Measurements from ENCODE around the gene NRG2. TPM values are rescaled to one million over a fixed set of nuclear protein-coding genes. Genes with fewer than 3 reads are reported as not detected.

Gene NRG2
- total RNA-seq, 1 experiment from 2014 or later, result 0.91 TPM

DNA sequence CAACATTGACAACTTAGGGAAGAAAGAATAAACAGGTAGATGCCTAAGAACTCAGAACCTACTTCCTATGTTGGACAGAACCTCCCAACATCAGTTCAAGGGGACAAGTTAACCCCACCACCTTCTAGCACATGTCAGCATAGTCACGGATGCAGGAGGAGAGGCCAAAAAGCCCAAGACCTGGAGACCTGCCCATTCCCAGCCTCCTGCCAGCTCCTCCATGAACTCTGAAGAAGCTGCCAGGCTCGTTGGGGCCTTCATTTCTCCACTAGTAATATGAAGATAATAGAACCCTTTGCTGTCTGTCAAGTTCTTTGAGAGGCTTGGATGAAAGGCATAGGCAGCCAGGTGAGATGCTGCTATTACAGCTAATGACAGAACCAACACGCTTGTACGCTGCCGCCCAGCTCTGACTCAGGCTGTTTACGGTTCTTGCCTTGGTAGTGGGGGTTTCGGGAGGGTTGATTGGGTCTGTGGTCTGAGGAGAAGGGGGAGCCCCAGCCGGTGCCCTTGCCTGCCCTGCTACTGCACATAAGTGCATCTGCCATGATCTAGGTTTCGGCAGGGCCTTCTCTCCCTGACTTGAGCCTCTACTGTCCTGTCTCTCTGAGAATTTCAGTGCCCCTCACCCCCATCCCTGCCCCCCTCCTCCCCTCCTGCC, 82.2 kb downstream of the NRG2 start:
- intact Hi-C loops (cut with micrococcal nuclease), result no loop called here
- no peaks in the 10 kb centered on the region for H3K79me2 ChIP-seq (ENCODE audit: insufficient read depth, low read length)
- ChIA-PET CTCF (no interaction called here), POLR2A (no interaction called here), RAD21 (ENCODE audit: low non-redundant PET in 1 of 2, low total read pairs in 2 of 2, uncharacterized antibody in 2 of 2, unreplicated experiment in 2 of 2) (no interaction called here)
- H2AFZ ChIP-seq (ENCODE audit: low read depth, low read length, poor library complexity, severe bottlenecking), result no peak overlapping the region
- no peaks in the 10 kb centered on the region; the same call in 1 of the 2 replicates for H3K9me2 ChIP-seq (ENCODE audit: insufficient read depth)
- no peak overlapping the region for H3K4me2 ChIP-seq (ENCODE audit: low read length)
- H3K27me3 ChIP-seq (ENCODE audit: insufficient read depth, low read length), result no peaks in the 10 kb centered on the region
- DNase-seq (ENCODE audit: low read depth, low spot score), result no peak
- no peaks in the 10 kb centered on the region for H3K36me3 ChIP-seq (ENCODE audit: control insufficient read depth in 1 of 2, insufficient read depth in 2 of 2, low read length in 2 of 2)
- ATAC-seq, result no peak
- no TSS peak for BruUV-seq (replicated peaks)
- H3K27ac ChIP-seq (ENCODE audit: low read depth, low read length), result no peak overlapping the region
- H3K4me3 ChIP-seq (replicated peaks in 1 of 2; ENCODE audit: low read depth in 1 of 2, low read length in 2 of 2), result no peak overlapping the region
- no peak overlapping the region for H3K9ac ChIP-seq (ENCODE audit: low read length)
- no peaks in the 10 kb centered on the region for H4K20me1 ChIP-seq (ENCODE audit: insufficient read depth)
- peaks cover 1 to 4% of the 10 kb centered on the region in 2 experiments; a peak in 3 of 4 replicates for H3K4me1 ChIP-seq (ENCODE audit: control insufficient read depth in 1 of 2, insufficient read depth in 2 of 2, low read length in 2 of 2)
- no peak for TF ChIP-seq SP1 (IDR thresholded peaks at IDR 0.05; ENCODE audit: low read depth)
- H3K9me3 ChIP-seq (ENCODE audit: control insufficient read depth in 1 of 2, insufficient read depth in 1 of 2, low read depth in 1 of 2, low read length in 2 of 2), result no peaks in the 10 kb centered on the region

DNA sequence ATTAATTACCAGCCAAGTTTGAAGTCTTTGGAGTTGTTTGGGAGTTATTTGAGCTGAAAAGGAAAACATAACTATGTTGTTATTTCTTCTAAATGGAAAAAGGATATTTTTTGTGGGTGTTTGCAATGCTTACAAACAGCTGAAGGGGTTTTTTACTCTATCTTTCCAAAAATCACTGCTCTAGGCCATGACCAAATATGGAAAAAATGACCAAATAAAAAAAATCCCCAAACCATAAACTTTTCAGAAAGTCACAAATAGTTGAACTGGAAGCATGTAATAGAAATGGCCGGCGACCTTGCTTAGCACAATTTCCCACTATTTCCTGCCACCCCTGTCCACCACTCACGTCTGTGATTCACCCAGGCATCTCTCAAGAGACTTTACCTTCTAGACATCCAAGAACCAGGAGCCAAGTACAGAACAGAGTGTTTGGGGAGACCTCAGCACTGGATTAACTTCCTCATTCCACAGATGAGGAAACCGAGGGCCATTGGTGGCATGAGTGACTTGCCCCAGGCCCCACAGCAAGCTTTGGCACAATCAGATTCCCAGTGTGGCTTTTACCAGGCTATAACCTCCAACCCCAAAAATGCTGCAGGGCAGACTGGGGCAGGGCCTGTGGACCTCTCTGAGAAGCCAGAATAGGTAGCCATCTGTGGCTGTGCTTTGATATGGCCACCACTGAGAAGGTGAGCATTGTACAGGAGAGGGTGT, 84.5 kb downstream of the NRG2 start:
- Histone ChIP-seq H3K79me2 (ENCODE audit: insufficient read depth, low read length) (no peaks in the 10 kb centered on the region), H3K4me2 (ENCODE audit: low read length) (no peak overlapping the region), H3K4me1 (ENCODE audit: control insufficient read depth in 1 of 2, insufficient read depth in 2 of 2, low read length in 2 of 2) (peaks cover 5 to 13% of the 10 kb centered on the region in 2 experiments; a peak in 3 of 4 replicates), H3K4me3 (replicated peaks in 1 of 2; ENCODE audit: low read depth in 1 of 2, low read length in 2 of 2) (no peak overlapping the region), H3K36me3 (ENCODE audit: control insufficient read depth in 1 of 2, insufficient read depth in 2 of 2, low read length in 2 of 2) (no peaks in the 10 kb centered on the region), H3K9me3 (ENCODE audit: control insufficient read depth in 1 of 2, insufficient read depth in 1 of 2, low read depth in 1 of 2, low read length in 2 of 2) (no peaks in the 10 kb centered on the region), H2AFZ (ENCODE audit: low read depth, low read length, poor library complexity, severe bottlenecking) (no peak overlapping the region), H3K9ac (ENCODE audit: low read length) (no peak overlapping the region), H3K27ac (ENCODE audit: low read depth, low read length) (no peak overlapping the region), H3K27me3 (ENCODE audit: insufficient read depth, low read length) (no peaks in the 10 kb centered on the region), H3K9me2 (ENCODE audit: insufficient read depth) (no peaks in the 10 kb centered on the region; the same call in 1 of the 2 replicates), H4K20me1 (ENCODE audit: insufficient read depth) (no peaks in the 10 kb centered on the region)
- ATAC-seq, result no peak
- ChIA-PET CTCF (interaction anchor here (4.6 kb wide), 1 partner anchor 10 kb away, joined by 24 read pairs; no protein-coding TSS in a partner anchor), RAD21 (ENCODE audit: low non-redundant PET in 1 of 2, low total read pairs in 2 of 2, uncharacterized antibody in 2 of 2, unreplicated experiment in 2 of 2) (no interaction called here), POLR2A (no interaction called here)
- no peak for TF ChIP-seq EZH2 (IDR thresholded peaks at IDR 0.05)
- no peak for TF ChIP-seq TCF7L2 (IDR thresholded peaks at IDR 0.05; ENCODE audit: borderline replicate concordance, extremely low read depth, insufficient read depth, insufficient read length)
- TF ChIP-seq SRF (IDR thresholded peaks at IDR 0.05; ENCODE audit: low read depth), result no peak
- TF ChIP-seq POLR2AphosphoS5 (IDR thresholded peaks at IDR 0.05; ENCODE audit: low read depth, low read length), result no peak
- TF ChIP-seq, protein P1, sequence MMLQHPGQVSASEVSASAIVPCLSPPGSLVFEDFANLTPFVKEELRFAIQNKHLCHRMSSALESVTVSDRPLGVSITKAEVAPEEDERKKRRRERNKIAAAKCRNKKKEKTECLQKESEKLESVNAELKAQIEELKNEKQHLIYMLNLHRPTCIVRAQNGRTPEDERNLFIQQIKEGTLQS (IDR thresholded peaks at IDR 0.05), result no peak
- TF ChIP-seq, protein P2, sequence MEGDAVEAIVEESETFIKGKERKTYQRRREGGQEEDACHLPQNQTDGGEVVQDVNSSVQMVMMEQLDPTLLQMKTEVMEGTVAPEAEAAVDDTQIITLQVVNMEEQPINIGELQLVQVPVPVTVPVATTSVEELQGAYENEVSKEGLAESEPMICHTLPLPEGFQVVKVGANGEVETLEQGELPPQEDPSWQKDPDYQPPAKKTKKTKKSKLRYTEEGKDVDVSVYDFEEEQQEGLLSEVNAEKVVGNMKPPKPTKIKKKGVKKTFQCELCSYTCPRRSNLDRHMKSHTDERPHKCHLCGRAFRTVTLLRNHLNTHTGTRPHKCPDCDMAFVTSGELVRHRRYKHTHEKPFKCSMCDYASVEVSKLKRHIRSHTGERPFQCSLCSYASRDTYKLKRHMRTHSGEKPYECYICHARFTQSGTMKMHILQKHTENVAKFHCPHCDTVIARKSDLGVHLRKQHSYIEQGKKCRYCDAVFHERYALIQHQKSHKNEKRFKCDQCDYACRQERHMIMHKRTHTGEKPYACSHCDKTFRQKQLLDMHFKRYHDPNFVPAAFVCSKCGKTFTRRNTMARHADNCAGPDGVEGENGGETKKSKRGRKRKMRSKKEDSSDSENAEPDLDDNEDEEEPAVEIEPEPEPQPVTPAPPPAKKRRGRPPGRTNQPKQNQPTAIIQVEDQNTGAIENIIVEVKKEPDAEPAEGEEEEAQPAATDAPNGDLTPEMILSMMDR (IDR thresholded peaks at IDR 0.05 in 2 of 3, conservative IDR thresholded peaks at IDR 0.05 in 1 of 3; ENCODE audit: borderline replicate concordance in 1 of 3, insufficient read depth in 1 of 3, low read depth in 2 of 3, low read length in 2 of 3), result no peak
- TF ChIP-seq, protein P3, sequence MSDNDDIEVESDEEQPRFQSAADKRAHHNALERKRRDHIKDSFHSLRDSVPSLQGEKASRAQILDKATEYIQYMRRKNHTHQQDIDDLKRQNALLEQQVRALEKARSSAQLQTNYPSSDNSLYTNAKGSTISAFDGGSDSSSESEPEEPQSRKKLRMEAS (IDR thresholded peaks at IDR 0.05), result no peak
- BruUV-seq (replicated peaks), result no TSS peak
- intact Hi-C loops (cut with micrococcal nuclease), result no loop called here
- DNase-seq (ENCODE audit: low read depth, low spot score), result no peak
